SU-DHL-6 (cell line): ENCODE measurements around the gene RPSA.
"Not testable (repeated sequence)": the region's sequence is repeated elsewhere in the genome, so short reads cannot be mapped to it uniquely, and the experiment has no call there.

Experiments used
- H2AFZ ChIP-seq: fragments of 200-600 bp; sonication (generic); 2 replicates; pipeline ENCODE4 v1.6.1; 2014; ENCODE audit warnings: low read depth, mild to moderate bottlenecking, moderate library complexity, mixed read lengths, antibody characterized with exemption, low read length; ENCODE audit not compliant: severe bottlenecking
- H3F3A ChIP-seq: fragments of 200-600 bp; shearing (Covaris generic); 2 replicates; pipeline ENCODE4 v1.6.0; 2016; ENCODE audit warnings: antibody characterized with exemption, mild to moderate bottlenecking; ENCODE audit not compliant: insufficient read depth
- H3K27ac ChIP-seq: fragments of 200-600 bp; sonication (generic); 2 replicates; pipeline ENCODE4 v1.5.1; 2016; ENCODE audit warnings: low read depth, mild to moderate bottlenecking, low read length, moderate library complexity, mixed read lengths
- H3K27me3 ChIP-seq: fragments of 200-600 bp; sonication (generic), shearing (Covaris generic); 2 replicates; pipeline ENCODE4 v1.6.0; 2014; ENCODE audit warnings: mild to moderate bottlenecking, low read length
- H3K36me3 ChIP-seq: fragments of 200-600 bp; sonication (generic); 2 replicates; pipeline ENCODE4 v1.6.1; 2014; ENCODE audit warnings: mild to moderate bottlenecking, low read length, mixed read lengths
- H3K4me2 ChIP-seq: fragments of 300-600, 200-600 bp; shearing (Covaris generic), sonication (generic); 2 replicates; pipeline ENCODE4 v1.6.0; 2014; ENCODE audit warnings: low read length, low read depth, mild to moderate bottlenecking; ENCODE audit not compliant: poor library complexity, severe bottlenecking
- H3K4me3 ChIP-seq: fragments of 200-600 bp; sonication (generic); 2 replicates; pipeline ENCODE4 v1.5.1; 2014; ENCODE audit warnings: antibody characterized with exemption, low read length, mild to moderate bottlenecking, mixed read lengths; ENCODE audit not compliant: insufficient read depth, poor library complexity, severe bottlenecking
- H3K79me2 ChIP-seq: fragments of 200-600 bp; sonication (generic); 2 replicates; pipeline ENCODE4 v1.6.1; 2014; ENCODE audit warnings: mild to moderate bottlenecking, low read length, moderate library complexity; ENCODE audit not compliant: insufficient read depth
- H3K9ac ChIP-seq: fragments of 200-600 bp; sonication (generic); 2 replicates; pipeline ENCODE4 v1.7.0; 2014; ENCODE audit warnings: mild to moderate bottlenecking, low read length
- H3K9me2 ChIP-seq: fragments of 200-600 bp; sonication (generic); replicated peaks from 2 replicates; pipeline ENCODE4 v1.6.1; 2014; ENCODE audit warnings: low read length; ENCODE audit not compliant: insufficient read depth
- H3K9me3 ChIP-seq: fragments of 200-600 bp; sonication (generic); 2 replicates; pipeline ENCODE4 v1.6.1; 2014; ENCODE audit warnings: low read length, mixed read lengths; ENCODE audit not compliant: insufficient read depth
- H4K20me1 ChIP-seq: fragments of 200-600 bp; sonication (generic); 2 replicates; pipeline ENCODE4 v1.6.1; 2014; ENCODE audit warnings: low read depth, mild to moderate bottlenecking, antibody characterized with exemption, low read length, moderate library complexity, mixed read lengths
- EZH2phosphoT487 ChIP-seq: fragments of 200-600 bp; sonication (generic), shearing (Covaris generic); conservative IDR thresholded peaks from 2 replicates; pipeline ENCODE4 v1.6.1; 2018; ENCODE audit warnings: mild to moderate bottlenecking, antibody characterized with exemption, low read length, moderate library complexity, mixed read lengths
- TF ChIP-seq, protein P1 (sequence below): fragments of 200-600 bp; sonication (generic); IDR thresholded peaks from one replicate; pipeline ENCODE4 v1.5.1; 2017; ENCODE audit warnings: antibody characterized with exemption, mild to moderate bottlenecking, low read length, moderate library complexity; ENCODE audit not compliant: insufficient read depth, poor library complexity, severe bottlenecking

The RPSA gene

DNA sequence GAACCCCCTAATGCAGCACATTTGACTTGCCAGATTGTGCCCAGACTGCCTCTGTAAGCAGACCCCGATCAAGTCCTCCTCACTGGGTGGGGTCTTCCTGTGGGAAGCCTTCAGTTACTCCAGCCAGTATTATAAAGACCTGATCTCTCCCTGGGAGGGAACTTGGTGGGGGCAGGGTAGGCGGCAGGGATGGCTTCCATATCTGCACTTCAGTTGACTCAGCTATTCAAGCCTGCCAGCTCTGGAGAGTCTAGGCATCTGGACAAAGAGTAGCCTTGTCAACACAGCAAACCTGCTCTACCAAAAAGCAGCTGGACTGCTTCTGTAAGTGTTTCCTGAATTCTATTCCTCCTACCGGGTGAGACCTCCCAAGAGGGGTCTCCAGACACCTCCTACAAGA, 44.3 kb upstream of the RPSA start:
- H3K36me3 ChIP-seq, result no peaks in the 10 kb centered on the region
- no peak overlapping the region for H3K27ac ChIP-seq
- H3K9ac ChIP-seq, result no peak overlapping the region
- no peaks in the 10 kb centered on the region for H3F3A ChIP-seq
- no peaks in the 10 kb centered on the region for H3K79me2 ChIP-seq
- TF ChIP-seq, protein P1, sequence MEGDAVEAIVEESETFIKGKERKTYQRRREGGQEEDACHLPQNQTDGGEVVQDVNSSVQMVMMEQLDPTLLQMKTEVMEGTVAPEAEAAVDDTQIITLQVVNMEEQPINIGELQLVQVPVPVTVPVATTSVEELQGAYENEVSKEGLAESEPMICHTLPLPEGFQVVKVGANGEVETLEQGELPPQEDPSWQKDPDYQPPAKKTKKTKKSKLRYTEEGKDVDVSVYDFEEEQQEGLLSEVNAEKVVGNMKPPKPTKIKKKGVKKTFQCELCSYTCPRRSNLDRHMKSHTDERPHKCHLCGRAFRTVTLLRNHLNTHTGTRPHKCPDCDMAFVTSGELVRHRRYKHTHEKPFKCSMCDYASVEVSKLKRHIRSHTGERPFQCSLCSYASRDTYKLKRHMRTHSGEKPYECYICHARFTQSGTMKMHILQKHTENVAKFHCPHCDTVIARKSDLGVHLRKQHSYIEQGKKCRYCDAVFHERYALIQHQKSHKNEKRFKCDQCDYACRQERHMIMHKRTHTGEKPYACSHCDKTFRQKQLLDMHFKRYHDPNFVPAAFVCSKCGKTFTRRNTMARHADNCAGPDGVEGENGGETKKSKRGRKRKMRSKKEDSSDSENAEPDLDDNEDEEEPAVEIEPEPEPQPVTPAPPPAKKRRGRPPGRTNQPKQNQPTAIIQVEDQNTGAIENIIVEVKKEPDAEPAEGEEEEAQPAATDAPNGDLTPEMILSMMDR, result no peak
- TF ChIP-seq EZH2phosphoT487, result no peak
- H3K27me3 ChIP-seq, result no peaks in the 10 kb centered on the region
- no peaks in the 10 kb centered on the region for H4K20me1 ChIP-seq
- no peaks in the 10 kb centered on the region for H3K9me2 ChIP-seq
- H3K4me3 ChIP-seq, result no peak overlapping the region
- H3K9me3 ChIP-seq, result no peaks in the 10 kb centered on the region
- H2AFZ ChIP-seq, result no peak overlapping the region
- no peak overlapping the region for H3K4me2 ChIP-seq

DNA sequence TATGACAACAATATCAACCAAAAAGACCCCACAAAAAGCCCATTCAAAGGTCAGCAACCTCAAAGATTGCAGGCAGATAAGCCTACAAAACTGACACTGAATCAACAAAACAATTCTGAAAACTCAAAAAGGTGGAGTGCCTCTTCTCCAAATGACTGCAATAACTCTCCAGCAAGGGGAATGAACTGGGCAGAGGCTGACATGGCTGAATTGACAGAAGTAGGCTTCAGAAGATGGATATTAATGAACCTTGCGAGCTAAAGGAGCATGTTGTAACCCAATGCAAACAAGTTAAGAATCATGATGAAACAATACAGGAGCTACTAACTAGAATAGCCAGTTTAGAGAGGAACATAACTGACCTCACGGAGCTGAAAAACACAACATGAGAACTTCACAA, 43.7 kb upstream of the RPSA start:
- H2AFZ ChIP-seq, result no peak overlapping the region
- H3K4me2 ChIP-seq, result no peak overlapping the region
- H3K4me3 ChIP-seq, result no peak overlapping the region
- no peaks in the 10 kb centered on the region for H4K20me1 ChIP-seq
- H3K9me3 ChIP-seq, result no peaks in the 10 kb centered on the region
- no peaks in the 10 kb centered on the region for H3K27me3 ChIP-seq
- no peaks in the 10 kb centered on the region for H3K36me3 ChIP-seq
- H3K9ac ChIP-seq, result no peak overlapping the region
- H3K79me2 ChIP-seq, result no peaks in the 10 kb centered on the region
- no peak overlapping the region for H3K27ac ChIP-seq
- no peaks in the 10 kb centered on the region for H3F3A ChIP-seq
- no peak for TF ChIP-seq EZH2phosphoT487
- TF ChIP-seq, protein P1, result no peak
- no peaks in the 10 kb centered on the region for H3K9me2 ChIP-seq

DNA sequence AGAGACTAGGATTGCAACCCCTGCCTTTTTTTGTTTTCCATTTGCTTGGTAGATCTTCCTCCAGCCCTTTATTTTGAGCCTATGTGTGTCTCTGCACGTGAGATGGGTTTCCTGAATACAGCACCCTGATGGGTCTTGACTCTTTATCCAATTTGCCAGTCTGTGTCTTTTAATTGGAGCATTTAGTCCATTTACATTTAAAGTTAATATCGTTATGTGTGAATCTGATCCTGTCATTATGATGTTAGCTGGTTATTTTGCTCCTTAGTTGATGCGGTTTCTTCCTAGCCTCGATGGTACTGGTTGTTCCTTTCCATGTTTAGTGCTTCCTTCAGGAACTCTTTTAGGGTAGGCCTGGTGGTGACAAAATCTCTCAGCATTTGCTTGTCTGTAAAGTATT, 36.1 kb upstream of the RPSA start:
- not testable (repeated sequence) for H4K20me1 ChIP-seq, H3K9ac ChIP-seq, H3K4me2 ChIP-seq, H3K79me2 ChIP-seq, H3K36me3 ChIP-seq, H3K4me3 ChIP-seq, H3K9me3 ChIP-seq, H3F3A ChIP-seq, H3K27ac ChIP-seq, H3K9me2 ChIP-seq, H2AFZ ChIP-seq, H3K27me3 ChIP-seq

DNA sequence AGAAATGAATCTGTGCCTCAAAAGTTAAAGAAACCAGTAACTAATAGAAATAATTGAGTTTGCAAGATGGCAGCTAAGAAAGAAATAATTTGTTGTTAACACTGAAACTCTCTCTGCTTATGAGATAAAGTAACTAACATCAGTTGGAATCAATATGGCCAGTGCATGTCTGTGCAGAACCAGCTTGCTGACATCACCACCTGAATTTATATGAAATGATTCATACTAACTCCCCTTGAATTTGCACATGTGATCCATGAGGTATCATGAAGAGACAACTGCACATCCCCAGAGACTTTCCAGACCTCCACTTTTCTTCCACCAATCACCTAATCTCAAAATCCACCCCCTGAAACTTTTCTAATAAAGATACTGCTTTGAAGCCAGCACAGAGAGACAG, 33.7 kb upstream of the RPSA start:
- Histone ChIP-seq H3K9me2 (no peaks in the 10 kb centered on the region), H3K36me3 (no peaks in the 10 kb centered on the region), H3K9me3 (no peaks in the 10 kb centered on the region), H3K4me3 (no peak overlapping the region), H3F3A (no peaks in the 10 kb centered on the region), H3K27me3 (no peaks in the 10 kb centered on the region), H3K27ac (no peak overlapping the region), H3K9ac (no peak overlapping the region), H4K20me1 (no peaks in the 10 kb centered on the region), H3K79me2 (no peaks in the 10 kb centered on the region), H3K4me2 (no peak overlapping the region), H2AFZ (no peak overlapping the region)
- TF ChIP-seq, protein P1, result no peak
- TF ChIP-seq EZH2phosphoT487, result no peak
